B cell (primary cell): ENCODE data around the gene MPZL2. TPM values are rescaled to one million over a fixed set of nuclear protein-coding genes. Genes with fewer than 3 reads are reported as not detected.
A peak's percentile ranks its signal among the peaks of the same experiment; 100 is the strongest.

Experiments
- ATAC-seq: fragments of 200-7000 bp; cut with Tn5 transposase; one replicate; pipeline ENCODE4 v1.10.0; 2021; ENCODE audit warnings: low read depth, mild to moderate bottlenecking, moderate number of reproducible peaks, moderate library complexity
- CTCF ChIA-PET: fragments of 350-600 bp; sonication (Branson Sonifier 250); formaldehyde crosslinking; loops from one replicate; lab custom pipeline; 2021; ENCODE audit warnings: antibody characterized with exemption, inconsistent platforms; lab: Charles Lee
- POLR2A ChIA-PET: fragments of 350-600 bp; sonication (Branson Sonifier 250); formaldehyde crosslinking; loops from one replicate; lab custom pipeline; 2021; ENCODE audit warnings: antibody characterized with exemption; lab: Charles Lee
- DNase-seq: peaks from one replicate; pipeline ENCODE4 v3.0.0; 2013
- H2AFZ ChIP-seq: 2 replicates; pipeline ENCODE4 v1.6.1; 2012; ENCODE audit warnings: mild to moderate bottlenecking, low read depth, low read length; ENCODE audit not compliant: insufficient read depth, poor library complexity, severe bottlenecking
- H3K27ac ChIP-seq, 2 donors: 1 replicate in 1 of 2; 2 replicates in 1 of 2; pipeline ENCODE4 v1.5.1; 2012 to 2013; ENCODE audit warnings: low read length in 2 of 2, mild to moderate bottlenecking in 2 of 2, moderate library complexity in 1 of 2
- H3K27me3 ChIP-seq, 4 experiments: fragments of 200-600 bp in 1 of 4; sonication (generic) in 1 of 4; replicated peaks in 1 of 4; 1 replicate in 2 of 4; 2 replicates in 2 of 4; pipeline versions ENCODE4 v1.6.1 to v1.7.0; 2013 to 2016; ENCODE audit warnings: low read length in 3 of 4, mild to moderate bottlenecking in 2 of 4, mixed read lengths in 1 of 4, moderate library complexity in 1 of 4; ENCODE audit not compliant: insufficient read depth in 4 of 4, control insufficient read depth in 3 of 4; ENCODE audit errors: control extremely low read depth in 1 of 4
- H3K36me3 ChIP-seq, 2 experiments: replicated peaks in 1 of 2; 1 replicate in 1 of 2; 2 replicates in 1 of 2; pipeline versions ENCODE4 v1.6.1 to v1.7.1; 2013; ENCODE audit warnings: low read length in 1 of 2; ENCODE audit not compliant: insufficient read depth in 2 of 2, control insufficient read depth in 1 of 2; ENCODE audit errors: control extremely low read depth in 1 of 2, extremely low read depth in 1 of 2
- H3K4me1 ChIP-seq, 2 donors: fragments of 200-600 bp in 1 of 2; sonication (generic) in 1 of 2; 1 replicate in 1 of 2; 2 replicates in 1 of 2; pipeline versions ENCODE4 v1.5.1 to v1.6.1; 2013 to 2017; ENCODE audit warnings: low read length in 2 of 2; ENCODE audit not compliant: control insufficient read depth in 2 of 2, insufficient read depth in 2 of 2
- H3K4me2 ChIP-seq: replicated peaks from 2 replicates; pipeline ENCODE3; 2012; ENCODE audit warnings: mild to moderate bottlenecking, low read depth, low read length; ENCODE audit not compliant: poor library complexity, severe bottlenecking
- H3K4me3 ChIP-seq, 5 experiments: fragments of 200-600 bp in 1 of 5; sonication (generic) in 1 of 5; 1 replicate in 3 of 5; 2 replicates in 2 of 5; pipeline versions ENCODE4 v1.5.1 to v1.7.0; 2011 to 2016; ENCODE audit warnings: low read length in 4 of 5, mild to moderate bottlenecking in 4 of 5, low read depth in 2 of 5, control low read depth in 1 of 5, moderate library complexity in 1 of 5; ENCODE audit not compliant: insufficient read depth in 1 of 5; ENCODE audit errors: control extremely low read depth in 1 of 5, extremely low read depth in 1 of 5
- H3K79me2 ChIP-seq: fragments of 200-600 bp; sonication (generic); one replicate; pipeline ENCODE4 v1.6.0; 2016; ENCODE audit warnings: low read length; ENCODE audit not compliant: control insufficient read depth, insufficient read depth
- H3K9ac ChIP-seq: fragments of 200-600 bp; sonication (generic); 2 replicates; pipeline ENCODE4 v1.6.1; 2017; ENCODE audit warnings: mild to moderate bottlenecking, low read length, moderate library complexity
- H3K9me3 ChIP-seq, 3 donors: one replicate each; pipeline versions ENCODE4 v1.6.1 to v1.7.1; 2013; ENCODE audit warnings: low read length in 2 of 3; ENCODE audit not compliant: control insufficient read depth in 2 of 3, insufficient read depth in 1 of 3; ENCODE audit errors: control extremely low read depth in 1 of 3
- H4K20me1 ChIP-seq: 2 replicates; pipeline ENCODE4 v1.6.0; 2012; ENCODE audit warnings: mild to moderate bottlenecking, low read length; ENCODE audit not compliant: insufficient read depth, control insufficient read depth, poor library complexity, severe bottlenecking
- H3K27ac Mint-ChIP-seq: one replicate; pipeline ENCODE4 v1.8.0; 2021; ENCODE audit warnings: mixed read lengths
- H3K27me3 Mint-ChIP-seq: one replicate; pipeline ENCODE4 v1.8.0; 2021; ENCODE audit warnings: mixed read lengths
- H3K4me1 Mint-ChIP-seq: one replicate; pipeline ENCODE4 v1.8.0; 2021; ENCODE audit warnings: mixed read lengths
- H3K4me3 Mint-ChIP-seq: one replicate; pipeline ENCODE4 v1.8.0; 2021; ENCODE audit warnings: mixed read lengths
- H3K9me3 Mint-ChIP-seq: one replicate; pipeline ENCODE4 v1.8.0; 2022; ENCODE audit warnings: mixed read lengths; ENCODE audit not compliant: insufficient read depth
- CTCF ChIP-seq: fragments of 200-600 bp; IDR thresholded peaks from one replicate; pipeline ENCODE4 v1.8.0; 2022; ENCODE audit warnings: antibody characterized with exemption, mild to moderate bottlenecking
- EZH2 ChIP-seq: IDR thresholded peaks from 2 replicates; pipeline ENCODE4 v1.6.1; 2012; ENCODE audit warnings: borderline replicate concordance, low read depth, mild to moderate bottlenecking, moderate library complexity, low read length; ENCODE audit not compliant: insufficient read depth, poor library complexity, severe bottlenecking
- WGBS: methylation state at CpG from one replicate; pipeline ENCODE4 v1.1.5; 2013; ENCODE audit warnings: missing lambda C conversion rate; ENCODE audit not compliant: insufficient coverage; 5-methylcytosine and 5-hydroxymethylcytosine counted together
- intact Hi-C: fragments of 100-400 bp; cut with micrococcal nuclease; formaldehyde crosslinking; loops from one replicate; pipeline ENCODE4 v1.10.0; 2022
- polyA plus RNA-seq: library from polyadenylated mRNA; depleted of rRNA; stranded (reverse); fragments of >200 nt; gene quantifications from 2 replicates; pipeline ENCODE4 v1.2.3, GENCODE V29; 2012
- total RNA-seq, 2 donors: library from RNA; stranded (reverse); fragments of 120-200 nt in 1 of 2; gene quantifications; 1 replicate in 1 of 2; 2 replicates in 1 of 2; pipeline versions ENCODE4 v1.2.3 to v1.2.4, GENCODE V29; 2013 to 2022

MPZL2 gene
- total and polyA plus RNA-seq, 2 donors (not counting 1 experiment from before 2014, with no cell fraction given) = 1.2 TPM; not detected in 1

GRCh38 chr11:118312328-118312727 is 48.2 kb upstream of the MPZL2 start:
- peaks cover 40% of the 10 kb centered on the region for H3K4me1 Mint-ChIP-seq

DNA sequence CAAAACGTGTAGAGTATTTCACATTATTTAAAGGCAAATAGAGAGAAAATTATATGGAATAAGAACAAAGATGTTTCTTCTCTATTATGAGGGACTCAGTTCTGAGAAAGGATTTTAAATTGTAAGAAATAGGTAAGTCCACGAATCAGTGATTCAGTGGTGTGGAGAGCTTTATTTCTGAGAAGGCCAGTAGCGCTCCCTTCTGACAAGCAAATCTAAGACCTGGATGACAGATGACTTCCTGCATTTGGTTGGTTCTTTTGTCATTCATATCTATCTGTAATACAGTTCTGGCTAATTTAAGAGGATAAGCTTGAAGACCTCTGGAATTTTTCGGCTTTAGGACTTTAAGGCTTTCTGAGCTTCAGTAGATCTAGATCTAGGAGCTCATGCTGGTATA is 47.4 kb upstream of the MPZL2 start:
- Histone ChIP-seq H3K9me3 (no peaks in the 10 kb centered on the region), H3K4me3 (no peak overlapping the region), H3K4me1 (peaks cover 23 to 35% of the 10 kb centered on the region in 2 donors), H3K27me3 (no peaks in the 10 kb centered on the region), H3K9ac (no peak overlapping the region), H3K27ac (no peak overlapping the region), H3K79me2 (no peaks in the 10 kb centered on the region), H4K20me1 (no peaks in the 10 kb centered on the region), H3K4me2 (no peak overlapping the region), H3K36me3 (no peaks in the 10 kb centered on the region), H2AFZ (no peak overlapping the region)
- intact Hi-C loops = no loop called here
- DNase-seq (no peak), ATAC-seq (no peak)
- H3K4me3 Mint-ChIP-seq = no peak overlapping the region
- peaks cover 3% of the 10 kb centered on the region for H3K9me3 Mint-ChIP-seq
- 89% methylated on average over 2 of the region's 4 CpGs for WGBS
- CTCF ChIA-PET = no interaction called here
- H3K27ac Mint-ChIP-seq = no peak overlapping the region
- POLR2A ChIA-PET = interaction anchor here (1.2 kb wide), 1 partner anchor 11 kb away, joined by 3 read pairs; no protein-coding TSS in a partner anchor
- TF ChIP-seq EZH2 (no peak), CTCF (no peak)
- peaks cover 32% of the 10 kb centered on the region for H3K4me1 Mint-ChIP-seq
- H3K27me3 Mint-ChIP-seq = no peaks in the 10 kb centered on the region

More at GRCh38 chr11:118312328-118312727, 48.2 kb upstream of the MPZL2 start:
- Histone ChIP-seq H3K4me2 (peak overlapping the region; percentile 11), H3K36me3 (no peaks in the 10 kb centered on the region), H3K27me3 (no peaks in the 10 kb centered on the region), H3K9me3 (no peaks in the 10 kb centered on the region), H3K79me2 (no peaks in the 10 kb centered on the region), H3K27ac (no peak overlapping the region), H4K20me1 (no peaks in the 10 kb centered on the region), H2AFZ (no peak overlapping the region), H3K4me3 (no peak overlapping the region), H3K9ac (peak overlapping the region; percentile 6), H3K4me1 (peaks cover 31 to 44% of the 10 kb centered on the region in 2 donors)
- TF ChIP-seq EZH2 (no peak), CTCF (no peak)
- ATAC-seq (no peak), DNase-seq (no peak)
- intact Hi-C loops = no loop called here
- Mint-ChIP-seq H3K9me3 (peaks cover 3% of the 10 kb centered on the region), H3K27me3 (no peaks in the 10 kb centered on the region), H3K4me3 (no peak overlapping the region), H3K27ac (no peak overlapping the region)
- POLR2A ChIA-PET = interaction anchor here (1.2 kb wide), 1 partner anchor 12 kb away, joined by 3 read pairs; no protein-coding TSS in a partner anchor
- 100% methylated on average over 1 of the region's 2 CpGs for WGBS
- CTCF ChIA-PET = no interaction called here
